CD4-positive, alpha-beta memory T cell (primary cell): ENCODE data around the gene GPC6. TPM values are rescaled to one million over a fixed set of nuclear protein-coding genes. Genes with fewer than 3 reads are reported as not detected.

Experiments used
- CTCF ChIA-PET: fragments of 350-600 bp; sonication (Branson Sonifier 250); formaldehyde crosslinking; loops from one replicate; lab custom pipeline; 2021; ENCODE audit warnings: inconsistent platforms; ENCODE audit not compliant: partially characterized antibody; lab: Charles Lee
- POLR2A ChIA-PET: fragments of 350-600 bp; sonication (Branson Sonifier 250); formaldehyde crosslinking; loops from one replicate; lab custom pipeline; 2021; ENCODE audit not compliant: partially characterized antibody; lab: Charles Lee
- DNase-seq, 5 donors: peaks; one replicate each; pipeline versions ENCODE4 v3.0.0 to v3.0.0-alpha.2; 2020 to 2022; ENCODE audit warnings: mixed read lengths in 1 of 5
- H3K27ac ChIP-seq: one replicate; pipeline ENCODE4 v1.7.0; 2013; ENCODE audit warnings: low read depth, low read length
- H3K27me3 ChIP-seq: 2 replicates; pipeline ENCODE4 v1.7.0; 2013; ENCODE audit warnings: mild to moderate bottlenecking, low read length, moderate library complexity; ENCODE audit not compliant: insufficient read depth
- H3K36me3 ChIP-seq: 2 replicates; pipeline ENCODE4 v1.7.0; 2013; ENCODE audit warnings: mild to moderate bottlenecking, low read length, moderate library complexity; ENCODE audit not compliant: insufficient read depth
- H3K4me1 ChIP-seq: 2 replicates; pipeline ENCODE4 v1.7.0; 2013; ENCODE audit warnings: mild to moderate bottlenecking, low read length, moderate library complexity; ENCODE audit not compliant: insufficient read depth
- H3K4me3 ChIP-seq, 2 donors: one replicate each; pipeline ENCODE4 v1.7.0; 2013; ENCODE audit warnings: low read length in 2 of 2, mild to moderate bottlenecking in 1 of 2
- H3K9me3 ChIP-seq, 2 donors: one replicate each; pipeline ENCODE4 v1.7.0; 2013; ENCODE audit warnings: low read length in 2 of 2, control low read depth in 1 of 2; ENCODE audit not compliant: control insufficient read depth in 1 of 2
- H3K27ac Mint-ChIP-seq, 7 donors: one replicate each; pipeline ENCODE4 v1.8.0; 2020 to 2021; ENCODE audit warnings: mixed read lengths in 7 of 7, mild to moderate bottlenecking in 6 of 7, inconsistent platforms in 3 of 7, moderate library complexity in 3 of 7
- H3K27me3 Mint-ChIP-seq, 2 donors: one replicate each; pipeline ENCODE4 v1.8.0; 2020 to 2021; ENCODE audit warnings: mixed read lengths in 2 of 2
- H3K36me3 Mint-ChIP-seq, 2 donors: one replicate each; pipeline ENCODE4 v1.8.0; 2020 to 2021; ENCODE audit warnings: mixed read lengths in 2 of 2, inconsistent platforms in 1 of 2, mild to moderate bottlenecking in 1 of 2
- H3K4me1 Mint-ChIP-seq, 4 donors: one replicate each; pipeline ENCODE4 v1.8.0; 2020 to 2021; ENCODE audit warnings: mixed read lengths in 4 of 4, mild to moderate bottlenecking in 1 of 4
- H3K4me3 Mint-ChIP-seq, 8 donors: one replicate each; pipeline ENCODE4 v1.8.0; 2020 to 2021; ENCODE audit warnings: mixed read lengths in 8 of 8, mild to moderate bottlenecking in 7 of 8, moderate library complexity in 6 of 8, inconsistent platforms in 3 of 8
- H3K9me3 Mint-ChIP-seq, 8 donors: one replicate each; pipeline ENCODE4 v1.8.0; 2020 to 2021; ENCODE audit warnings: mixed read lengths in 8 of 8, mild to moderate bottlenecking in 5 of 8, inconsistent platforms in 3 of 8, moderate library complexity in 1 of 8
- intact Hi-C: fragments of 100-400 bp; cut with micrococcal nuclease; formaldehyde crosslinking; loops from one replicate; pipeline ENCODE4 v1.15.1; 2023
- polyA plus RNA-seq, 2 donors: library from polyadenylated mRNA; unstranded; fragments of 300-500 nt; fragmentation: Illumina TruSeq; gene quantifications; one replicate each; pipeline ENCODE4 v1.2.3, GENCODE V29; 2021
- total RNA-seq, 2 experiments: library from RNA; stranded (reverse); gene quantifications; one replicate each; pipeline ENCODE4 v1.2.3, GENCODE V29; 2021

The GPC6 gene
- total and polyA plus RNA-seq, 4 experiments from 2014 or later: not detected

DNA sequence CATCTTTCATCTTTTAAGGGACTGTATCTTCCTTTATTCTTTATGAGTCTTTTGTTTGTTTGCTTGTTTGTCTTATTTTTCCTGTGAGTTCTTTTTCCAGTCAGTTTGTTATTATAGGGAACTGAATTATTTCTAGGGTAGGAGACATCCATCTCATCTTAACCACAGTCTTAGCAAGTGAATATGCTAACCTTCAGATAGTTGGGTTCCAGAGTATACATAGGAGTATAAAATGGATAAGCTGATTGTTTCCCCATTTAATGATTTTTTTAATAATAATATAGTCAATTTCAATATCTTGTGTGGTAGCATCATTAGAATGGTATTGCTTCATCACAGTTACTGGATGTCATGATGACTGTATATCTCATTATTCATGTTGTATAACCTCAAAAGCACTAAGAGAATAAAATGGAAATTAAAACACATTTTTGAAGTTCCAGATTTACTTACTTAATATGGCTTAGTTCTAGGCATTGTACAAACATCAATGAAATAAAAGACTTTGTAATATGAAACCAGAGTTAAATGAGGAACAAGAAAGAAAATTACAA lies 33.0 kb downstream of the GPC6 start:
- no peak overlapping the region for H3K27ac Mint-ChIP-seq
- H3K36me3 ChIP-seq: no peaks in the 10 kb centered on the region
- POLR2A ChIA-PET: no interaction called here

DNA sequence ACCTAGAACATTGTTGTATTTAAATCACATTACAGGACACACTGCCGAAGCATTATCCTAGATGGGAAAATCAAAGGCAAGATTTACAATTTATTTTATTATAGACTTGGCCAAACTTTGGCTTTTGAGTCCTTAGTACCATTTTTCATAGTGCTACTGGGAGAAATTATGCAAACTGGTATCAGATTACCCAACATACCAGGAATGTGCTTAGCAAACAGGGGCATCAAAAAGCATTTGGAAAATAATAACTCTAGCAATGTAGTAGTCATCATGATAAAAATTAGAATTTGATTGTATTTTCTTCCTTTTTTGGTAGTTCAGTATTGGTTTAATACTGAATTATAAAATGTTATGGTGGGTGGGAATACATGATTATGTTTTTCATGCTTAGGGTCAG lies 34.0 kb downstream of the GPC6 start:
- Histone ChIP-seq H3K9me3 (no peaks in the 10 kb centered on the region), H3K4me3 (no peak overlapping the region), H3K36me3 (no peaks in the 10 kb centered on the region), H3K4me1 (no peaks in the 10 kb centered on the region), H3K27ac (no peak overlapping the region), H3K27me3 (no peaks in the 10 kb centered on the region)
- Mint-ChIP-seq H3K27me3 (no peaks in the 10 kb centered on the region), H3K9me3 (peaks cover 0 to 4% (median 0%) of the 10 kb centered on the region in 8 donors), H3K27ac (no peak overlapping the region), H3K4me1 (no peaks in the 10 kb centered on the region), H3K4me3 (no peak overlapping the region), H3K36me3 (no peaks in the 10 kb centered on the region)
- POLR2A ChIA-PET: no interaction called here
- CTCF ChIA-PET: no interaction called here
- DNase-seq: no peak
- intact Hi-C loops: no loop called here

More for the DNA sequence above, 33.0 kb downstream of the GPC6 start:
- H3K4me3 ChIP-seq: no peak overlapping the region
- CTCF ChIA-PET: no interaction called here
- H3K9me3 ChIP-seq: no peaks in the 10 kb centered on the region
- no peaks in the 10 kb centered on the region for H3K36me3 Mint-ChIP-seq
- no peaks in the 10 kb centered on the region for H3K4me1 ChIP-seq
- no peak overlapping the region for H3K4me3 Mint-ChIP-seq
- DNase-seq: no peak
- H3K27me3 ChIP-seq: no peaks in the 10 kb centered on the region
- no peak overlapping the region for H3K27ac ChIP-seq
- H3K9me3 Mint-ChIP-seq: peaks cover 0 to 2% (median 0%) of the 10 kb centered on the region in 8 donors
- intact Hi-C loops: no loop called here
- no peaks in the 10 kb centered on the region for H3K27me3 Mint-ChIP-seq
- no peaks in the 10 kb centered on the region for H3K4me1 Mint-ChIP-seq

DNA sequence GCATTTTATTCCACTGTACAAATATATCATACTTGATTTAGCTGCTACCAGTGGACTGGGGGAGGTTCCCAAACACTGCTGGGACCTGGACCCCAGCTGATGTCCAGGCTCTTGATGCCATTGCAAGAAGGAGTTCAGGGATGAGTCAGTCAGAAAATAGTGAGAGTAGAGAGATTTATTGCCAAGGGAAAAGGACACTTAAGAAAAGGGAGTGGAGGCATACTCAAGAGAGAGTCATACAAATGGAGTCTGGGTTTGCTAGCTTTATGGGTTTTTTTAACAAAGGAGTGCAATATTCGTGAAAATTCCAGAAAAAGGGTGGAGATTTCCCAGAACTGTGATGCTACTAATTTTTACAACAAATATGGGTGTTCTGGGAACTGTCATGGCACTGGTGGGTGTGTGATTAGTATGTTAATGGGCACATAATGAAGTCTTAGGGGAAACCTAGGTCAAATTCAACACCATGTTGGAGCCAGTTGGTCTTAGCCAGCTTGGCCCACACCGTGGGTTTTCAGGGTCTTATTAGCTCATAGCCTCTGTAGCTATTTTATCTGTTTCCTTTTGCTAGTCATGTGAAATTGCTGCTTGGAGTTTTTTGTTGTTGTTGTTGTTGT lies 36.2 kb downstream of the GPC6 start:
- intact Hi-C loops: no loop called here
- H3K27ac Mint-ChIP-seq: no peak overlapping the region
- DNase-seq: no peak
- peaks cover 0 to 4% (median 0%) of the 10 kb centered on the region in 8 donors for H3K9me3 Mint-ChIP-seq
- no peaks in the 10 kb centered on the region for H3K36me3 Mint-ChIP-seq
- ChIA-PET CTCF (no interaction called here), POLR2A (no interaction called here)
- Histone ChIP-seq H3K36me3 (no peaks in the 10 kb centered on the region), H3K4me1 (no peaks in the 10 kb centered on the region), H3K4me3 (no peak overlapping the region), H3K27ac (no peak overlapping the region), H3K27me3 (no peaks in the 10 kb centered on the region), H3K9me3 (no peaks in the 10 kb centered on the region)
- no peaks in the 10 kb centered on the region for H3K27me3 Mint-ChIP-seq
- H3K4me3 Mint-ChIP-seq: no peak overlapping the region
- H3K4me1 Mint-ChIP-seq: no peaks in the 10 kb centered on the region

DNA sequence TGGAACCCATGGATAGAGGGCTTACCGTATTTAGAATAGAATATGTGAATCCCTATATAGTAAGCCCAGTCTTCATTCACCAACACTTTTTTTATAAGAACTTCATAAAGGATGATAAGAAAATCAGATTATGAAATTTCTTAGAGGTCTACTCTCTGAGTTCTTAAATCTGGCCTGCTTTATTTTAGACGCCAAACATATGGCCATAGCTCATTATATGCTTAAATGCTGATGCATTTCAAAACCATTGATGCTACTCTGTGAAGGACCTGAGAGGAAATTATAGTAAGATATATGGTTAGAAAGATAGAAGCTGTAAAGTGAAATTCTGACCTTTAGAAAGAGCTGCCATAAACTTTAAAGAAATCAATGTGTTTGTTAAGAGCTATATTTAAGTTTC lies 38.3 kb downstream of the GPC6 start:
- H3K27me3 ChIP-seq: no peaks in the 10 kb centered on the region
- H3K4me1 ChIP-seq: no peaks in the 10 kb centered on the region
- no peaks in the 10 kb centered on the region for H3K36me3 Mint-ChIP-seq
- no peak overlapping the region for H3K4me3 Mint-ChIP-seq
- intact Hi-C loops: no loop called here
- POLR2A ChIA-PET: no interaction called here
- no peak overlapping the region for H3K27ac ChIP-seq
- no peaks in the 10 kb centered on the region for H3K27me3 Mint-ChIP-seq
- CTCF ChIA-PET: no interaction called here
- no peaks in the 10 kb centered on the region for H3K9me3 ChIP-seq
- no peaks in the 10 kb centered on the region for H3K4me1 Mint-ChIP-seq
- H3K36me3 ChIP-seq: no peaks in the 10 kb centered on the region
- H3K9me3 Mint-ChIP-seq: peaks cover 0 to 2% (median 0%) of the 10 kb centered on the region in 8 donors
- H3K27ac Mint-ChIP-seq: no peak overlapping the region
- H3K4me3 ChIP-seq: no peak overlapping the region
- no peak for DNase-seq

DNA sequence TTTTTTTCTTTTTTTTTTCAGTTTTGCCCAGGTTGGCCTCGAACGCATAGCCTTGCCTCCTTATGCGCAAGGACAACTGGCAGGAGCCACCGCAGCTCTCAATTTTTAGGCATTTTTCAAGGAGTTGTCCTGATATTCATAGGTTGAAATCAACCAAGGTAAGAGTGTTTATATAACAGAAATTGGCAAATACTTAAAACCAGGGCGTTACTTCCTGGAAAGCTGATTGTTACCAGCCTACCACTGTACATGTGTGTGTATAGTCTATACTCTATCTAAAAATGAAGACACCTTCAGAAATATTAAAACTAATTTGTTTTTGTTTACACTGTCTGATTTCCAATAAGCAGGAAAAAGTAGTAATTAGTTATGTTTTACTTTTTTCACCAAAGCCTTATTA lies 39.2 kb downstream of the GPC6 start:
- Mint-ChIP-seq H3K9me3 (peaks cover 0 to 2% (median 0%) of the 10 kb centered on the region in 8 donors), H3K36me3 (no peaks in the 10 kb centered on the region), H3K27me3 (no peaks in the 10 kb centered on the region), H3K4me1 (no peaks in the 10 kb centered on the region), H3K4me3 (no peak overlapping the region), H3K27ac (no peak overlapping the region)
- Histone ChIP-seq H3K9me3 (no peaks in the 10 kb centered on the region), H3K27ac (no peak overlapping the region), H3K4me3 (no peak overlapping the region), H3K36me3 (no peaks in the 10 kb centered on the region), H3K4me1 (no peaks in the 10 kb centered on the region), H3K27me3 (no peaks in the 10 kb centered on the region)
- CTCF ChIA-PET: no interaction called here
- POLR2A ChIA-PET: no interaction called here
- DNase-seq: no peak
- intact Hi-C loops: no loop called here

DNA sequence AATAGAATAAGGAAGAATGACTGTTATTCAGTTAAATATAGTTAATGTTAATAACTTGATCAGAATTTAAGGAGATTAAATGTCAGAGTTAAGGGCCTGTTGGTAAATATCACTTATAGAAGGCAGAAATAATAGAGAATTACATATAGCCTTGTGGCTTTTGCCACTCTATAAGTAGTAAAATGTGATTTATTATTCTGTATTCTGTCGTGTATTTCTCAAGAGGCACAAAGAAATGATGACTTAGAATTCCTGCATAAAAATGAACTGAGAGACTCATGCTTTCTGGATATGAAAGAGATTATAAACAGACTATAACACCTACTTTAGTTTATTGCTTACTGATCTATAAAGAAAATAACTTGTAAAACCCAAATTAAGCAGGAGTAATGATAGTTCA lies 40.1 kb downstream of the GPC6 start:
- Histone ChIP-seq H3K27ac (no peak overlapping the region), H3K4me1 (no peaks in the 10 kb centered on the region), H3K36me3 (no peaks in the 10 kb centered on the region), H3K9me3 (no peaks in the 10 kb centered on the region), H3K4me3 (no peak overlapping the region), H3K27me3 (no peaks in the 10 kb centered on the region)
- intact Hi-C loops: no loop called here
- no peak overlapping the region for H3K4me3 Mint-ChIP-seq
- no peak overlapping the region for H3K27ac Mint-ChIP-seq
- H3K36me3 Mint-ChIP-seq: no peaks in the 10 kb centered on the region
- no peak for DNase-seq
- H3K4me1 Mint-ChIP-seq: no peaks in the 10 kb centered on the region
- peaks cover 0 to 2% (median 0%) of the 10 kb centered on the region in 8 donors for H3K9me3 Mint-ChIP-seq
- ChIA-PET CTCF (no interaction called here), POLR2A (no interaction called here)
- no peaks in the 10 kb centered on the region for H3K27me3 Mint-ChIP-seq

DNA sequence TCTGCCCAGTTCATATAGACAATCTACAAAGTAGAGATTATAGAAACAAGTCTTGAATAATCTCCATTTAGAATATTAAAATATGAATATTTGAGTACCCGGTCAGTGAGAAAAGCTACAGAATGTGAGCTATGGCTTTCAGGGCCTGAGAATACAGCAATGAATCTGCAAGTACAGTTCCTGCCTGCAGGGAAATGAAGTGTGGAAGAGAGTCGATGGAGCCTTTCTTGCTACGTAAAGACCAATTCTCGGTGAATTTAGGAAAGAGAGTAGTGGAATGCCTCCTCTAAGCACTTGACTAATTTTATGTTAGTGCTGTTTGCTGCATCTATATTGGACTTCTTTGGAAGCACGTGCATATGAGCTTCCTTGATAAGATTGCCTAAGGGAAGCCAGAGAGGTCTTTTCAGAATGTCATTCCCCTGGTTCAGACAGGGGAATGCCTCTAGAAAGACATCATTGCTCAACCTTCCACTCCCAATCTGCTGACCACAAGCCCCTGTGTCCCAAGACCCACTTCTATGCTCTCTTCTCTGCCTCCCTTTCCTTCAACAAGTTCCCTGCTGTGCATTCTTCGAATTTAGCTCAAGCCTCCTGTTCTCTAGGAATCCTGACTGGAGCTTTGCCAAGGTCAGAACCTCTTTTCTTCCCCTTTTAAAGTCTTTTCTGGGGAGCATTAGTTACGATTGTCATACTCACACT lies 41.9 kb downstream of the GPC6 start:
- Histone ChIP-seq H3K27ac (no peak overlapping the region), H3K27me3 (no peaks in the 10 kb centered on the region), H3K4me3 (no peak overlapping the region), H3K36me3 (no peaks in the 10 kb centered on the region), H3K9me3 (no peaks in the 10 kb centered on the region), H3K4me1 (no peaks in the 10 kb centered on the region)
- Mint-ChIP-seq H3K4me3 (no peak overlapping the region), H3K9me3 (peaks cover 0 to 2% (median 0%) of the 10 kb centered on the region in 8 donors), H3K36me3 (no peaks in the 10 kb centered on the region), H3K27me3 (no peaks in the 10 kb centered on the region), H3K27ac (no peak overlapping the region), H3K4me1 (no peaks in the 10 kb centered on the region)
- CTCF ChIA-PET: no interaction called here
- DNase-seq: no peak
- POLR2A ChIA-PET: no interaction called here
- intact Hi-C loops: no loop called here
